NCI-H748 (cell line): Measurements from ENCODE around the gene ZNF22.

Experiments used
- DNase-seq: peaks from one replicate; lab custom pipeline; 2025; ENCODE audit not compliant: unreplicated experiment; lab: John Stamatoyannopoulos, UW

Gene ZNF22

DNA sequence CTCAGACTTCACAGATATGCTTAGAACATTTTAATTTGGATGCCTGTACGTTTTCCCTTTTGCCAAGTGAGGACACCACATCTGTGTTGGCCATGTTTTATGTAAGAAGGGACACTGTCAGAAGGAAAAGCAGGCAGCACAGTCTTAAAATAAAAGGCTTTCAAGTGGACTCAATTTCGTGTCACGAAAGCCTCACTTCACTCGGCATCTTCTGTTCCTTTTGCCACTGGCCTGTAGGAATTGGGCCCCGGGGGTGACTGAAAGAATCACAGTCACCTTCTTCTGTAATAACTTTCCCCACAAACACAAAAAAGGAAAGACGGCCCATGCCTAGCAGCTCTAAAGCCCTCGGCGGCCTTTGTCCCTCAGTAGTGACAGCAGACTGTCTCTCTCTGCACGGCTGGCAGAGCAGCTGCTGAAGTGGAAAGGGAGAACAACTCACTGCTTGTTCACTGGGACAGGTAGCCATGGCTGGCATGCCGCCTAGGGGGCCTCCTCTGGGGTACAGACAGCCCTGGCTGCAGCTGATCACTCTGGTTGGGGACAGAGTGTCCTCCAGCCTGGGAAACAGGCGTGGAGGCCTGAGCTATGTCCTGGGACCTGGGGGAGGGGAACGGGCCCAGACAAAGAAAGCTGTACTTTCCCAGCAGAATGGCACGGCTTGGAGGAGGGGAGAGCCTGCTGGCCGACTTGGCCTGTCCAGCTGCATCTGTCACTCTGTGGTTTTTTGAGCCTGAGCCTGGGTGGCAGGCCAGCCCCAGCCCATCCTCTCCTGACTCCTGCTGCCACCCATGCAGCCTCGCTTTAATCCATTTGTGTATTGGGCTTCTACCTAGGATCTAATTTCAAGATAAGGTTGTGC, 36.7 kb upstream of the ZNF22 start:
- DNase-seq, result no peak

DNA sequence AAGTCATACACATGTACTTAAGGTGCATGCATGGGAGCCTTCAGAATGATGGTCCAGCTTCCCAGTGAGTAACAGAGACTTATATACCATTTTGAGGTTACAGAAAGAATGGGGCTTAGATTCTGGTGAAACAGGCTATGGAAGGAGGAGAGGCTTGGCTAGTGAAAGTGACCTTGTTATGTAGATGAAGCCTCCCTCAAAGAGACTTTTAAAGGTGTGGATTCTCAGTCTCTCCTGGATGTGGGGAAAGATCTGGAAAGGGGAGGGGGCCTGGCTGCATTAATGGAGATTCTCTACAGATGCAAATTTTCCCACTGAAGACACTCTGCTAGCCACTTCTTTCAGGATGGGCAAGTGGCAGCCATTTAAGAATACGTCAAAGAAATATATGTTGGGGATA, 35.6 kb upstream of the ZNF22 start:
- no peak for DNase-seq

DNA sequence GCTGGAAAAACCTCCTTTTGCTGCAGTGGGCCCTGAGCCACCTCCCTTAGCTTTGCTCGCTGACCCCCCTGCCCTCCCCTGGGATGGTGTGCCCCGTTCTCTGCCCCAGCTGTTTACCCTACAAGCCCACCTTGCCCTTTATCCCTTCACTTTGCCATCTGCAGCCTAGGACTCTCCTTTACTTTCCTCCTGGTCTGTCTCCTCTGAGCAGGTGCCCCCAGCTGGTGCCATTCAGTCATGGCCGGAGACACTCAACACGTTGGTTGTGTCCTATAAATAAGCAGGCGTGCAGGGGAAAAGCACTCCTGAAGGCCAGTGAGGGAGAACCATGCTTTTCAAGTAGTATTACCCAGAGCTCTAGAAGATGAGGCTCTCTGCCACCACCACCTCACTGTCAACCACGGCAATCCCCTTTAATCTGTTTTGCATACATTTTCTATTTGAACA, 35.0 kb upstream of the ZNF22 start:
- DNase-seq, result peak; percentile 2

DNA sequence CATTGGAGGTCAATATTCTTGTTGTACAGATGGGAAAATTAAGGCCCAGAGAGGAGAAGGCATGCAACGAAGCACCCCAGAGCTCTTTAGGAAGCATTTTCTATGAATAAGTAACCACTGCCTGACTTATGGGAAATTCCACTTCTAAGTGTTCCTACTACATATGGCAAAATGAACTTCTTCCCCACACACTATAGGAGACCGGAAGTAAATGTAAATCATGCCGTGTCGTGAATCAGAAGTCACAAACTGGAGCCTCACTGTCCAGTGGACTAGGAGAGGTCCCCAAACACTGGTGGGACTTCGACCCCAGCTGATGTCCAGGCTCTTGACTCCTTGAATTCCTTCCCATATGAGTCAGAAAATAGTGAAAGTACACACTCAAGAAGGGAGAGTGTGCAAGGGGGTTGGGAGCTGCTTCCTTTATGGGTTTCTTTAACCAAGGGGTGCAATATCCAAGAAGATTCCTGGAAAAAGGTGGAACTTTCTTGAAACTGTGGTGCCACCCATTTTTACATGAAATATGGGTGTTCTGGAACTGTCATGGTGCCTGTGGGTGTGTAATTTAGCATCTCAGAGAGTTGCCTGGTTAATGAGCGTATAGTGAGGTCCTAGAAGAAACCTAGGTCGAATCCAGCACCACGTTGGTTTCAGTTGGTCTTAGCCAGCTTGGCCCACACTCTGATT, 34.5 kb upstream of the ZNF22 start:
- no peak for DNase-seq

DNA sequence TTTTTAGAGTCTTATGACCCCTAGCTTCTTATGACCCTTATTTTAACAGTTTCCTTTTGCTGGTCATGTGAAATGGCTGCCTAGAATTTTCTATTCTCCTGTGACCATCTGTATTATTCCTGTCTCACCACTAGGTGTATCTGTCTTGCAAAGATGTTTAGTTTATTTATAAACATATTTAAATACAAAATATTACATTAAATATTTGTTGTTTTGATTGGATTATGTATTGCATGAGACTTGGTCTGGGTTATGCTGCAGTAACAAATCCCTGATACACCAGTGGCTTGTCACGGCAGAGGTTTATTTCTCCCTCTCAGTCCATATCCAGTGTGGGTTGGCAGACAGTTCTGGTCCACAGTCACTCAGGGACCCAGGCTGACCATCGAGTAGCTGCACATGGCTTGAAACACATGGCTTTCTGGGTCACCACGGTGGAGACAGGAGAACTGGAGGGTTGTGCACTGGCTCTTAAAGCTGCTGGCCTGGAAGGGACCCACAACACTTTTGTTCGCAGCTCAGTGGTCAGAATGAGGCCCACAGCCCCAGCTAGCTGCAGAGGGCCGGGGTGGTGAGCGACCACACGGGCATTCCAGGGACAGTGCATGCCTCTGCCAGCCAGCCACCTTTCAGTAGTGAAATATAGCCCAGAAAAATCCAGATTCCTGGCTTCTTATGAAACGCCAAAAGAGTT, 33.8 kb upstream of the ZNF22 start:
- DNase-seq, result no peak

DNA sequence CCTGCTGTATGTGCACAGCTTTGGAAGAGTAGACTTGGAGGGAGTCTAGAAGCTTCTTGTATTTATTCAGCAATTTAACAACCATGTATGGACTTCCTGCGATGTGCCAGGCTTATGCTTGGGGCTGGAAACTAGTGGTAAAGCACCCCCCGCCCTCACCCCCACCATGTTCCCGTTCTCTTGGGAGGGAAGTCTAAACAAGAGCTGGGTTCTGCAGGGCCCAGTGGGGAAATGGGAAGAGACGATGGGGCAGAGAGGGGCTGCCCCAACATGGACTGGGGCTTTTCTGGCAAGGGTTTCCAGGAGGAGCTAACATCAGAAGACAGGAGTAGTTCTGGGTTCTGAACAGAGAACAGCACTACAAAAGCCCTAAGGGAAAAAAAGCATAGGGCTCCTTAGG, 33.1 kb upstream of the ZNF22 start:
- DNase-seq, result no peak

DNA sequence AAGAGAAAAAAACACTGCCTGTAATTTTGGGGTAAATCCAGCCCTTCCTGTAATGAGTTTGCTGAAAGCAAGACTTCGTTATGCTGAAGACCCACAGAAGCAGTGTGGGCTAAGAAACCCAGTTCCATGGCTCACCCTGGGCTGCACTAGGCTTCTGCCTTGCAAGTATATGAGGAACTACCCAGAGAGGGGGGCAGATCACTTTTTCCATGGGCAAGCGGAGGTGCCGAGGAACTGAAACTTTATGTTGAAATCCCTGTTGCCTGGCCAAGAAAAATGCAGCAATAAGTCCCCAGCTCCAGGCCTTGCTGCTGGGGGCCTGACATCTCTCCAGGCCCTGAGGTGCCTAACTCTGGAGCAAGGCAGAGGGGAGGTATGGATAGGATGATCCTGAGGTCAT, 32.6 kb upstream of the ZNF22 start:
- DNase-seq, result no peak

DNA sequence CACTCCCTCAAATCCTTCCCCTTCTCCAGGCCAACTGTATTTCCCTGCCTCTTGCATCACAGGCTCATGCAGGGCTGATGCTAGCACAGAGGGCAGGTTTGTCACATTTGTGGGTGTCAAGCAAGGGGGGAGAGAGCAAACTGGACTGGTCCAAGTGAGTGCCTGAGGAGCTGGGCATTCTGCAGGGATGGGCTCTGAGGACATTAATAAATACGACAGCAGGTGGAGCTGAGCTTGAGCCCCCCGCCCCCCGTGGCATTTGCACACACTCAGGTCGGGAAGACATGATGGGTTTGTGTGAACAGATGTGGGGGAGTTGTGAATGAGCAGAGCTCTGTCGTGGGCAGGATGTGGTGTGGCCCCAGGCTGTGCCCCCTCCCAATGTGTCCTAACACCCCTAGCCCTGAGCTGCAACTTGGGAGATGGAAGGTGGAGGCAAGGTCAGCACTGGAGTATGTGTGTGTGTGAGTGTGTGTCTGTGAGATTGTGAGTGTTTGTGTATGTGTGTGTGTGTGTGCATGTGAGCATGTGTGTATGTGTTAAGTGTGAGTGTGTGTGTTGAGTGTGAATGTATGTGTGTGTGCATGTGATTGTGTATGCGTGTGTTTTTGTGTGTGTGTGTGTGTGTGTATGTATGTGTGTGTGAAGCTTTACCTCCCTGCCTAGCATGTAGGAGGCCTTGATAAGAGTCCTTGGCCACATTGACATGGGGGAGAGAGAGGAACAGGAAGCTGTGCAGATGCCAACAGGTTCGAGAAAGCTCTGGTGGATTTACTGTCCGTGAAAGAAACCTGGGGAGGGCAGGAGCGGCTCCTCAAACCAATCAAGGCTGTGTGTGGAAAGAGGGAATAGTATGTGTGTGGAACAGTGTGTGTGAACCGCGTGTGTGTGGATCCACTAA, 32.0 kb upstream of the ZNF22 start:
- DNase-seq, result no peak

DNA sequence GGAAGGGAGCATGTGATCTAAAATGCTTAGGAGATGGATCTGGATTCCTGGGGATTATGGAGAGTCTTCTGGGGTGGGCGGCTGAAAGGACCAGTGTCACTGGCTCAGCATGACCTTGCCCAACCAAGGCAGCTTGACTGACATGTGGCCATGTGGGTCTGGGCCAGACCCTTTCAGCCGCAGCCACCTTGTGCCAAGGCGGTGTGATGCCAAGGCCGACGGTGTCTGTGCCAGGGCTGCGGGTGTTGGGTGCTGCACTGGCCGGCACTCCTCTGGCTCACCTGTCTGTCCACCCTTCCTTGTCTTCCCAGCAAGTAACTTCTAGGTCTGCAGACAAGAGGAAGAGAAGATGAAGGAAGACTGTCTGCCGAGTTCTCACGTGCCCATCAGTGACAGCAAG, 30.9 kb upstream of the ZNF22 start:
- no peak for DNase-seq

DNA sequence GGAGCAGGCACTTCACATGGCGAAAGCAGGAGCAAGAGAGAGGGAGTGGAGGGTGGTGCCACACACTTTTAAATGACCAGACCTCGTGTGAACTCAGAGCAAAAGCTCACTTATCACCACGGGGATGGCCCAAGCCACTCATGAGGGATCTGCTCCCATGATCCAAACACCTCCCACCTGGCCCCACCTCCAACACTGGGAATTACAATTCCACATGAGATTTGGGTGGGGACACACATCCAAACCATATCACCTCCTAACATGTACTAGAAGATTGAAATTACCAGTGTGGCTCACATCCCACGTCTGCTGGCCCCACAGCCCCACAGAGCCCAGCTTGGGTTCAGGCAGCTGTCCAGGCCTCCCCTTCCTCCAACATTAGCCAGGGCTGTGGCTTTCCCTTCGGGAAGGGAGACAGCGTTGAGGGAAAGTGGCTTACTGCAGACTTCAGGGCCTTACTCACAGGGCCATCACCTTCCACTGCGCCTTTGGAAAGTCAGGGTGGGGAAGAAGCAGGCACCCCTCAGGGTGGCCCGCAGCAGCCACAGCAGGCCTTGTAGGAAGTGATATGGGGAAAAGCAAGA, 29.8 kb upstream of the ZNF22 start:
- DNase-seq, result no peak

DNA sequence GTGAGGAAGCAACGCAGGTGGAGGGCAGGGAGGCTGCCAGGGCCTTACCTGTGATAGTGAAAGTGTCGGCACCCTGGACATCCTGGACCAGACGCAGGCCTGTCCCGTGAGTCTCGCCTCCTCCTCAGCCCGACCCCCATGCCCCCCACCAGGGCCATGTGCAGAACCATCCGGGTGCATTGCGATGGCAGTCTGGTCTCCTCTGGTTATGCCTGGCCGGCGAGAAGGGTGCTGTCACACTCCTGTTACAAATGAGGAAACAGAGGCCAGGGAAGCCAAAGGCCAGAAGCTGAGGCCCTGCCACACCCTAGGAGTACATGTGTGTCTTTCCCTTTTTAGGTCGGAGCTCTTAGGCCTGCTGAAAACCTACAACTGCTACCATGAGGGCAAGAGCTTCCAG, 29.3 kb upstream of the ZNF22 start:
- no peak for DNase-seq

DNA sequence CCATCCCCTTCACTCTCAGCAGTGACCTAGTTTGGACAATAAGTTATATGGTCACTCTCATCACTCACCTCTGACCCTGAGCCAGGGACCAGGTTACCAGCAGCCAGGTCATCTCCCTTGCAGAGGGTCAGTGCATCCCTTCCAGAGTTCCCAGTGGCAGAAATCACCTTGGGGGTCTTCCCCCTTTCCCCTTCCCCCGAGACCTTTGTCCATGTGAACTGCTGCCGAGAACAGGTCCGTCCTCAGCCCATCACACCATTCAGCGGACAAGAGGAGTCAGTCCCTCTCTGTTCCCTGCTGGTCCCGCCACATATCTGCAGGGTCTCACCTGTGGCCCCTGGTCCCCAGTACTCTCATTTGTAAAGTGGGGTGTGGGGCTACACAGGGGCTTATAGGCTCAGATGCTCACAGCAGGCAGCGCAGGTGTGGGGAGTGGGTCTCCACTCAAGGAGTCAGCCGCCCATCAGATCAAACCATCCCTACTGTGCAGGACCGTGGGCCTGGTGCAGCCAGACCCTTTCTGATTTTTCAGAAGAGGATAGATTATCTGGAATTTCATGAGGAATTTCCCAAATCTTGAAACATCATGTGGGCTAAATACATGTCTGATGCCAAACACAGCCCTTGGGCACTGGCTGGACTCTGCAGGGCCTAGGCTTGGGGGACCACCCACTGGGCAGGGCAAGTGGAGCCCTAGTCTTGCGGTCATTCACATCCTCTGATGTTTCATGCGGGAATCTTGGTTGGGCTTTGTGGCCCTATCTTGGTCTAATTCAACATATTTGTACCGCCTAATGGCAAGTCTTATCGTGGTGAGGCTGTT, 28.6 kb upstream of the ZNF22 start:
- no peak for DNase-seq

DNA sequence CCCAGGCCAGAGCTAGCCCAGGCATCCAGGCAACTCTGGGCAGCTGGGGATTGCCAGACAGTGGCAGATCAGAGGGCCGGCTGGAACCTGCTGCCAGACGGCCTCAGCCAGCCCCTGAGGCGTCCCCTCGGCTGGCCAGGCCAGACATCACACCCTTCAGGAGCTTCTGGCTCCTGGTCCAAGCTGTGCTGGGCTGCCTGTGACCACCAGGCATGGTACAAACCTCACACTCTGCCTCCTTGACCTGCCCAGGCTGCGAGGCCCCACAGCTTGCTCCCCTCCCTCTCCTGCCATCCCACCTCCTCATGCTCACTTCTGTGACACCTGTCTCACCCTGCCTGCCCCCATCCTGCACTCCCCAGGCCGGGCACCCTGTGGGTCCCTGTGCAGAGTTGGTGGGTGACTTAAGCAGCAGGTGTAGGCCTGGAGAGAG, 27.8 kb upstream of the ZNF22 start:
- no peak for DNase-seq

DNA sequence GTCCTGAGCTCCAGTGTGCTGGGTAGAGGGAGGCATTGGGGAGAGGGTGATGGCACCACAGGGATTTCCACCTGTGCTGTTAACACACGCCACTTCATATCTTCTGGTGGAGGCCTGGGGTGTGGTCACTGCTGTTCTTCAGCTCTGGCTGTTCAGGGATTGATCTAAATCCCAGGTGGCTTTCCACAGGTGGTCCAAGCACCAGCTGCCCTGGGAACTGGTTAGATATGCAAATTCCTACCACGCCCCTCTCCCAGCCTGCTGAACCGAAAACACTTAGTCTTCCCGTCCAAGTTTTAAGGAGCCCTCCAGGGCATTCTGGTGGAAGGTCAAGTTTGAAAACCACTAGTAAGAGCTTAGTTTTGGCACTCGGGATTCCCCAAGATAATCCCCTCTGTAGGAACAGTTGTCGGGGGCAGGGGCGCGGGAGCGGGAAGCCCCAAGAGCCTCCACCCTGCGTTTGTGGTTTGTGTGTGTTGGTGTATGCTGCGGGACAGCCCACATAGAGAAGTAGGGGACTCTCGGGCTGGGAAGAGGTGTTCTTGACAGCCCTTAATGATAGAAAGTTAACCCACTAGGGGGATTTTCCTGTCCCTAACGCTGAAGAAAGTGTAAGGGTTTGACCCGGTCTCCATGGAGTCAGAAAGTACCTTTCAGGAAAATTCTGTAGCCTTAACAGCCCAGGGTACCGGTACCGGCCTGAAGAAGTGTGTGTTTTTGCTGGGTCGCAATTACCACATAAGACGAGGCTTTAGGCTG, 27.2 kb upstream of the ZNF22 start:
- DNase-seq, result peak; percentile 10

DNA sequence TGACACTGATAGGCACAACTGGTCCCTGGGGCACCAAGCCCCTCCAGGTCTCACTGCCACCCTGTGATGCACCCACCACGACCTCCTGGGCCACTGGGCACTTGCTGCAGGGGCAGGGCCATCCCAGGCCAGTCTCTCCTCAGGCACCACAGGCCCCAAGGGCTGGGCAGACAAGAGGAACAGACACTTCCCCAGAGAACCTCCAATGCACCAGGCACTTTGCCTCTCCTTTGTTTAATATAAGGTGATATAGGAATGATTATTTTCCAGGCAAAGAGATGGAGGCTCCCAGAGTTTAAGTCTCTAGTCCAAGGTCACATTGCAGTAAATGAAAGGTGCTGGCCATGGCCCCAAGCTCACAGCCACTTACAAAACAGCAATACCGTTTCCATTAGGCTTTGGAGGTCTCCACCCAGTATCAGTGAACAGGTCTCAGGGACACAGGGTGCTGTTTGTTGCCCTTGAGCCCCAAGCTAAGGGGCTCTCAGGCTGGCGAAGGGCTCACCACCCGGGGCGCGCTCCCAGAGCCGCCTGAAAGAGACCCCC, 26.6 kb upstream of the ZNF22 start:
- DNase-seq, result peak; percentile 5

DNA sequence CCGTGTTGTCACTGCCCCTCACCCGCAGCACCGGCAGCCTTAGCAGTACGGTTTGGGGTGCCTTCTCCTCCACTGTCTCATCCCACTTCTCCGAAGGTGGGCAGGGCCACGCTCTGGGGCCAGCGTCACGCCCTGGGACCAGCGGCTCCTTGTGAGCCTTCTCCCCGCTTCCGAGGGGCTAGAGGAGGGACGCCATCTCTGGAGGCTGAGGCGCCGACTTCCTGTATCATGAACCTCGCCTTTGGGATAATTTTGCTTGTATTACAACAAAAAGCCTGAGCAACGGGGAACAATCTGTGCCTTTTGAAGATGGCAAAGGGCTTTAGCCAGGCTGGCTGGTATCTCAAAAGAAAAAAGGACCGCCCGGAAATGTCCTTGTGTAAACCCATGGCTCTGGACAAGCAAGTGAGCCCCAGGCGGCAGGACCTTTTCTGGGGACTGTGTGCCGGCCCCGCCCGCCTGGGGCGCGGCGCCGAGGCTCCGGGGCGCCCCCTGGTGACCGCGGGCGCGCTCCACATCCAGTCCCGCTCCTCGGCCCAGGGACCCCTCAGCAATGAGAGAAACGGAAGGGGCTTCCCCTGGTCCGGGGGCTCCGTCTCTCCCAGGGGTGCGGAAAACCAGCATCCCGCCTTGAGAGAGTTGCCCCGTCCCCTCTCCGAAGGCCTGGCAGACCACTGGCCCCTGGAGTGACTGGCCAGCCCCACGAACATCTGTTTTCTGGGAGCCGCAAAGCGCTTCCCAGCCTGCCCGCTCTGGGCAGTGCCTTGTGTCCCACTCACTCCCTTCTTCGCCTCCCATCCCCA, 25.9 kb upstream of the ZNF22 start:
- DNase-seq, result peak; percentile 63

DNA sequence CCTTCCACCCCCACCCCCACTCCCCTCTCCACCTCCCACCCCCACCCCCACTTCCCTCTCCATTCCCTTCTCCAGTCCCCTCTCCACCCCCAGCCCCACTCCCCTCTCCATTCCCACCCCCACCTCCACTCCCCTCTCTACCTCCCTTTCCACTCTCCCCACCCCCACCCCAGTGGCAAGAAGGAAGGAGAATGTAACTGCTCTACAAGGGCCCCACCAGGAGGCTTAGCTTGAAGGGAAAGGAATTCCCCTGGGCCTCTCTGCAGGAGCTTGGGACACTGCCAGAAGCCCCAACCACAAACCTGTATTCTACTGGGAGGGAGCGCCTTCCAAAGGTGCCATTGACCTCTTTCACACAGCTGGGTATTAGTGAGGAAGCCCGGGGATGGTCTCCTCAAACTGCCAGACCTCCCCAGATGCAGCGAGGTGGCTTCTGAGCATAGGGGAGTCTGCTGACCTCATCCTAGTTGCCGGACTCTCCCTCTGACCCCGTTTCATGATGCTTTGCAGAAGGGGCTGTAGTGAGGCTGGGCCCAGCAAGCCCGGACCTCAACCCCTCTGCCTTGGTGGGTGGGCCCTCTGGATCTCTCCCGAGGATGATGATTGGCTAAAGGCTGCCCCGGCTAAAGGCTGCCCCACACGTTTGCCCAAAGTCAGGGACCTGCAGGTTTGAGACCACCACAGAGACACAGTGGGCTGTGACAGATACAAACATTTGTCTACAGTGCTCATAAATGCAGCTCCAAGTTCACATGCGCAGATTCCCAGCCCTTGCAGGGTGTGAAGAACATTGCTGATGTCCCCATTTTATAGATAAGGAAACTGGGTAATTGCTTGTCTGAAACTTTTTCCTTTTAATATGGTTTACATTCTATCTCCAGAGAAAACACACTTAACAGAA, 25.0 kb upstream of the ZNF22 start:
- DNase-seq, result no peak
